Measurements from ENCODE around the gene DDN. TPM values are rescaled to one million over a fixed set of nuclear protein-coding genes. Genes with fewer than 3 reads are reported as not detected.

The DDN gene
- total and polyA plus RNA-seq, 9 of the 15 experiments (the other 6 are each of a cell fraction or from before 2014, with no cell fraction given), result 0.03 to 3.6 (median 1.6) TPM

- TF ChIP-seq HBP1 (CRISPR knock-in tag; IDR thresholded peaks at IDR 0.05) (no peak), SMAD3 (CRISPR knock-in tag; conservative IDR thresholded peaks at IDR 0.05) (no peak), ZKSCAN1 (IDR thresholded peaks at IDR 0.05; ENCODE audit: low read depth, low read length) (no peak), ZHX1 (conservative IDR thresholded peaks at IDR 0.05; ENCODE audit: low read length) (no peak), TFAM (CRISPR knock-in tag; conservative IDR thresholded peaks at IDR 0.05) (no peak), ZNF165 (CRISPR knock-in tag; IDR thresholded peaks at IDR 0.05; ENCODE audit: borderline replicate concordance) (no peak), TFAP4 (CRISPR knock-in tag; IDR thresholded peaks at IDR 0.05; ENCODE audit: borderline replicate concordance) (peak; percentile 83), NFE2 (IDR thresholded peaks at IDR 0.05; ENCODE audit: low read depth) (no peak), PRDM10 (IDR thresholded peaks at IDR 0.05; ENCODE audit: partially characterized antibody) (no peak), ZSCAN32 (CRISPR knock-in tag; IDR thresholded peaks at IDR 0.05) (no peak), SMC3 (conservative IDR thresholded peaks at IDR 0.05; ENCODE audit: insufficient read depth, low read depth, low read length) (peak; percentile 50; the same call in 1 of the 2 replicates)
- TF ChIP-seq, protein P1, sequence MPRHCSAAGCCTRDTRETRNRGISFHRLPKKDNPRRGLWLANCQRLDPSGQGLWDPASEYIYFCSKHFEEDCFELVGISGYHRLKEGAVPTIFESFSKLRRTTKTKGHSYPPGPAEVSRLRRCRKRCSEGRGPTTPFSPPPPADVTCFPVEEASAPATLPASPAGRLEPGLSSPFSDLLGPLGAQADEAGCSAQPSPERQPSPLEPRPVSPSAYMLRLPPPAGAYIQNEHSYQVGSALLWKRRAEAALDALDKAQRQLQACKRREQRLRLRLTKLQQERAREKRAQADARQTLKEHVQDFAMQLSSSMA (CRISPR knock-in tag; IDR thresholded peaks at IDR 0.05), result no peak
- TF ChIP-seq, protein P2, sequence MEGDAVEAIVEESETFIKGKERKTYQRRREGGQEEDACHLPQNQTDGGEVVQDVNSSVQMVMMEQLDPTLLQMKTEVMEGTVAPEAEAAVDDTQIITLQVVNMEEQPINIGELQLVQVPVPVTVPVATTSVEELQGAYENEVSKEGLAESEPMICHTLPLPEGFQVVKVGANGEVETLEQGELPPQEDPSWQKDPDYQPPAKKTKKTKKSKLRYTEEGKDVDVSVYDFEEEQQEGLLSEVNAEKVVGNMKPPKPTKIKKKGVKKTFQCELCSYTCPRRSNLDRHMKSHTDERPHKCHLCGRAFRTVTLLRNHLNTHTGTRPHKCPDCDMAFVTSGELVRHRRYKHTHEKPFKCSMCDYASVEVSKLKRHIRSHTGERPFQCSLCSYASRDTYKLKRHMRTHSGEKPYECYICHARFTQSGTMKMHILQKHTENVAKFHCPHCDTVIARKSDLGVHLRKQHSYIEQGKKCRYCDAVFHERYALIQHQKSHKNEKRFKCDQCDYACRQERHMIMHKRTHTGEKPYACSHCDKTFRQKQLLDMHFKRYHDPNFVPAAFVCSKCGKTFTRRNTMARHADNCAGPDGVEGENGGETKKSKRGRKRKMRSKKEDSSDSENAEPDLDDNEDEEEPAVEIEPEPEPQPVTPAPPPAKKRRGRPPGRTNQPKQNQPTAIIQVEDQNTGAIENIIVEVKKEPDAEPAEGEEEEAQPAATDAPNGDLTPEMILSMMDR (IDR thresholded peaks at IDR 0.05 in 2 of 3, conservative IDR thresholded peaks at IDR 0.05 in 1 of 3; ENCODE audit: insufficient read depth in 2 of 3, low read depth in 1 of 3, low read length in 3 of 3), result peak; percentile 81 to 98 (median 85)
Observed at GRCh38 chr12:48988030-48988649, 11.0 kb downstream of the DDN start (continued).

Data from K562 (cell line).